HepG2 (cell line): ENCODE measurements around the gene FCER1G. TPM values are rescaled to one million over a fixed set of nuclear protein-coding genes. Genes with fewer than 3 reads are reported as not detected.

Experiments
- ERF ChIP-seq: IDR thresholded peaks from 2 replicates; pipeline ENCODE4 v1.6.1; 2018; ENCODE audit warnings: missing biosample characterization, missing genetic modification reagents
- GABPB1 ChIP-seq: IDR thresholded peaks from 2 replicates; pipeline ENCODE4 v1.6.1; 2016; ENCODE audit warnings: mild to moderate bottlenecking, missing genetic modification reagents, moderate library complexity, missing compliant biosample characterization
- KDM3A ChIP-seq: IDR thresholded peaks from 2 replicates; pipeline ENCODE4 v1.6.1; 2018; ENCODE audit warnings: low read depth, missing compliant biosample characterization
- MAFK ChIP-seq, 2 experiments: IDR thresholded peaks in 1 of 2; conservative IDR thresholded peaks in 1 of 2; 2 replicates each; pipeline ENCODE4 v1.6.1; 2011; ENCODE audit warnings: improper control_type of control experiment in 2 of 2, low read length in 2 of 2
- NFKB2 ChIP-seq: sonication (generic); formaldehyde crosslinking; IDR thresholded peaks from 2 replicates; pipeline ENCODE4 v1.4.0; 2020; ENCODE audit warnings: missing genetic modification reagents, borderline replicate concordance
- PCBP2 ChIP-seq: fragments of 200-400 bp; formaldehyde crosslinking; optimal IDR thresholded peaks from 2 replicates; pipeline ENCODE3; 2018; ENCODE audit warnings: low read length, low read depth; ENCODE audit not compliant: poor library complexity, severe bottlenecking
- PRDM15 ChIP-seq: sonication (generic); formaldehyde crosslinking; IDR thresholded peaks from 2 replicates; pipeline ENCODE4 v1.4.0; 2020; ENCODE audit warnings: missing genetic modification reagents
- ZBTB46 ChIP-seq: sonication (generic); formaldehyde crosslinking; IDR thresholded peaks from 2 replicates; pipeline ENCODE4 v1.4.0; 2020; ENCODE audit warnings: mild to moderate bottlenecking, missing genetic modification reagents, borderline replicate concordance
- ZFYVE20 ChIP-seq: sonication (generic); formaldehyde crosslinking; IDR thresholded peaks from 2 replicates; pipeline ENCODE4 v1.8.0; 2023; ENCODE audit warnings: low read depth, mild to moderate bottlenecking, moderate library complexity, missing genetic modification reagents, borderline replicate concordance
- ZMAT3 ChIP-seq: sonication (generic); formaldehyde crosslinking; conservative IDR thresholded peaks from 2 replicates; pipeline ENCODE4 v1.7.0; 2021; ENCODE audit warnings: missing genetic modification reagents
- ZNF562 ChIP-seq: sonication (generic); formaldehyde crosslinking; IDR thresholded peaks from 2 replicates; pipeline ENCODE4 v1.8.0; 2022; ENCODE audit warnings: missing genetic modification reagents, borderline replicate concordance
- polyA plus RNA-seq, 8 experiments: library from polyadenylated mRNA; depleted of rRNA in 3 of 8; stranded (reverse) in 7 of 8; unstranded in 1 of 8; fragments of >200 nt; fragmentation: Illumina TruSeq in 4 of 8; extraction: Trizol in 4 of 8; gene quantifications; 2 replicates each; pipeline versions ENCODE4 v1.2.1 to v1.2.3, GENCODE V29; 2011 to 2016; ENCODE audit warnings: low read depth in 4 of 8, missing spikeins in 1 of 8, mixed read lengths in 1 of 8; ENCODE audit not compliant: insufficient read depth in 1 of 8
- total RNA-seq, 5 experiments: library from RNA; depleted of rRNA; stranded (reverse); fragments of >200 nt; fragmentation: Illumina TruSeq; extraction: Trizol; gene quantifications; 2 replicates each; pipeline ENCODE4 v1.2.3, GENCODE V29; 2016; ENCODE audit warnings: low read depth in 1 of 5
- TF ChIP-seq, protein P1 (sequence below): sonication (generic); formaldehyde crosslinking; IDR thresholded peaks from 2 replicates; pipeline ENCODE4 v1.4.0; 2020; ENCODE audit warnings: mild to moderate bottlenecking, missing genetic modification reagents
- TF ChIP-seq, protein P2 (sequence below): sonication (generic); formaldehyde crosslinking; conservative IDR thresholded peaks from 2 replicates; pipeline ENCODE4 v1.4.0; 2020; ENCODE audit warnings: missing genetic modification reagents
- TF ChIP-seq, protein P3 (sequence below): sonication (generic); formaldehyde crosslinking; IDR thresholded peaks from 2 replicates; pipeline ENCODE4 v1.5.1; 2020; ENCODE audit warnings: mild to moderate bottlenecking, missing genetic modification reagents, borderline replicate concordance

FCER1G gene
- total and polyA plus RNA-seq, 2 of the 13 experiments (the other 11 are each of a cell fraction or from before 2014, with no cell fraction given) = 1.3 to 6.4 TPM

DNA sequence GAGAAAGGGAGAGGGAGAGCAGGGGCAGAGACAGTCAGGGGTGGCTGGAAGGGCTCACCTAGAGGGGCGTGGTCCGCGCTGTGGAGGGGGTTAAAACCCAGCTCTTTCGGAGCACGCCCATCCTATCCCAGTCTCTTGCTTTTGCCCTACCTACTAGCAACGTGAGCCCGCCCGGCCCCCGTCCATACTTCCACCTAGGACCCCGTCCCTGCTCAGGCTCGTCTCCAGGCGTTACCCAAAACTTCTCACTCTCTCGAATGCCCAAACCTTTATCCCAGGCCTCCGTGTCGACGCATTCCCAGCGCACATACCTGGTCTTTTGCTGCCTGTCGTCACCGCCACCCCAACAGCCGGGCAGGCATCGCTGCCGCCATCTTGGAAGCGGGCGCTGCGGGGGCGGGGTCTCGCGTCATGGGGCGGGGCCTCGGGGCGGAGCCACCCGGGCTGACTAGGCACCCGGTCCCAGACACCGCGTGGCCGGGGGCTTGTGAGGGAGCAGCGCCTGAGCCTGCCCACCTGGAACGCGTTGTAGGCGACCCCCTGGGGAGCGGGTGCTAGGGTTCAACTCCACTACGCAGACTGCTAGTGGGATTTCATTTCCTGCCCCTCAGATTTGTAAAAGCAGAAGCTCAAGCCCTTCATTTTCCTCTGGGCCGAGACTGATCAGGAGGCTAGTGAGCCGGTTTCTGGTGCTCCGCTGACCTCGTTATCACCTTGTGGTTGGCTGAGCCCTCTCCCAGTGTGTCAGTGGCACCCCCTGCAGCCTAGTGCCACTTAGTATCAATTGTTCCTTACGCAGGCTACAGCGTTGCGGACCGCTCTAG, 37.8 kb upstream of the FCER1G start, which contains the start of gene B4GALT3 (continued):
- TF ChIP-seq, protein P1, sequence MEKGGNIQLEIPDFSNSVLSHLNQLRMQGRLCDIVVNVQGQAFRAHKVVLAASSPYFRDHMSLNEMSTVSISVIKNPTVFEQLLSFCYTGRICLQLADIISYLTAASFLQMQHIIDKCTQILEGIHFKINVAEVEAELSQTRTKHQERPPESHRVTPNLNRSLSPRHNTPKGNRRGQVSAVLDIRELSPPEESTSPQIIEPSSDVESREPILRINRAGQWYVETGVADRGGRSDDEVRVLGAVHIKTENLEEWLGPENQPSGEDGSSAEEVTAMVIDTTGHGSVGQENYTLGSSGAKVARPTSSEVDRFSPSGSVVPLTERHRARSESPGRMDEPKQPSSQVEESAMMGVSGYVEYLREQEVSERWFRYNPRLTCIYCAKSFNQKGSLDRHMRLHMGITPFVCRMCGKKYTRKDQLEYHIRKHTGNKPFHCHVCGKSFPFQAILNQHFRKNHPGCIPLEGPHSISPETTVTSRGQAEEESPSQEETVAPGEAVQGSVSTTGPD (CRISPR knock-in tag) = no peak
- TF ChIP-seq NFKB2 = peak; percentile 88; the same call in 1 of the 2 replicates
- peak; percentile 94 for TF ChIP-seq ZMAT3 (CRISPR knock-in tag)
- TF ChIP-seq, protein P2, sequence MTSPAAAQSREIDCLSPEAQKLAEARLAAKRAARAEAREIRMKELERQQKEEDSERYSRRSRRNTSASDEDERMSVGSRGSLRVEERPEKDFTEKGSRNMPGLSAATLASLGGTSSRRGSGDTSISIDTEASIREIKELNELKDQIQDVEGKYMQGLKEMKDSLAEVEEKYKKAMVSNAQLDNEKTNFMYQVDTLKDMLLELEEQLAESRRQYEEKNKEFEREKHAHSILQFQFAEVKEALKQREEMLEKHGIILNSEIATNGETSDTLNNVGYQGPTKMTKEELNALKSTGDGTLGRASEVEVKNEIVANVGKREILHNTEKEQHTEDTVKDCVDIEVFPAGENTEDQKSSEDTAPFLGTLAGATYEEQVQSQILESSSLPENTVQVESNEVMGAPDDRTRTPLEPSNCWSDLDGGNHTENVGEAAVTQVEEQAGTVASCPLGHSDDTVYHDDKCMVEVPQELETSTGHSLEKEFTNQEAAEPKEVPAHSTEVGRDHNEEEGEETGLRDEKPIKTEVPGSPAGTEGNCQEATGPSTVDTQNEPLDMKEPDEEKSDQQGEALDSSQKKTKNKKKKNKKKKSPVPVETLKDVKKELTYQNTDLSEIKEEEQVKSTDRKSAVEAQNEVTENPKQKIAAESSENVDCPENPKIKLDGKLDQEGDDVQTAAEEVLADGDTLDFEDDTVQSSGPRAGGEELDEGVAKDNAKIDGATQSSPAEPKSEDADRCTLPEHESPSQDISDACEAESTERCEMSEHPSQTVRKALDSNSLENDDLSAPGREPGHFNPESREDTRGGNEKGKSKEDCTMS (CRISPR knock-in tag) = no peak; the same call in 1 of the 2 replicates
- TF ChIP-seq, protein P3, sequence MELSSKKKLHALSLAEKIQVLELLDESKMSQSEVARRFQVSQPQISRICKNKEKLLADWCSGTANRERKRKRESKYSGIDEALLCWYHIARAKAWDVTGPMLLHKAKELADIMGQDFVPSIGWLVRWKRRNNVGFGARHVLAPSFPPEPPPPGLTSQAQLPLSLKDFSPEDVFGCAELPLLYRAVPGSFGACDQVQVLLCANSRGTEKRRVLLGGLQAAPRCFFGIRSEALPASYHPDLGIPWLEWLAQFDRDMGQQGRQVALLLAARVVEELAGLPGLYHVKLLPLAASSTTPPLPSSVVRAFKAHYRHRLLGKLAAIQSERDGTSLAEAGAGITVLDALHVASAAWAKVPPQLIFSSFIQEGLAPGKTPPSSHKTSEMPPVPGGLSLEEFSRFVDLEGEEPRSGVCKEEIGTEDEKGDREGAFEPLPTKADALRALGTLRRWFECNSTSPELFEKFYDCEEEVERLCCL = peak; percentile 43; the same call in 1 of the 2 replicates
- TF ChIP-seq PCBP2 = no peak
- TF ChIP-seq PRDM15 (CRISPR knock-in tag) = no peak
- TF ChIP-seq KDM3A (CRISPR knock-in tag) = peak; percentile 68; the same call in 1 of the 2 replicates
- TF ChIP-seq MAFK (conservative IDR thresholded peaks at IDR 0.05 in 1 of 2, IDR thresholded peaks at IDR 0.05 in 1 of 2; ENCODE audit: low read length in 2 of 2) = no peak
- TF ChIP-seq ZNF562 (CRISPR knock-in tag) = no peak
- TF ChIP-seq ZBTB46 (CRISPR knock-in tag) = 0 out of 2 replicates have a peak, but pooled peaks have one; percentile 86
- TF ChIP-seq GABPB1 = peak; percentile 85; the same call in 1 of the 2 replicates
- TF ChIP-seq ZFYVE20 = 0 out of 2 replicates have a peak, but pooled peaks have one; percentile 30
- peak; percentile 72 for TF ChIP-seq ERF (CRISPR knock-in tag)
